HepG2 (cell line): ENCODE data around the gene PTPRH. TPM values are rescaled to one million over a fixed set of nuclear protein-coding genes. Genes with fewer than 3 reads are reported as not detected.
A peak's percentile ranks its signal among the peaks of the same experiment; 100 is the strongest.

ENCODE experiments used
- ATAC-seq: fragments of 200-7000 bp; cut with Tn5 transposase; 3 replicates; pipeline ENCODE4 v1.9.1; 2020; ENCODE audit warnings: mild to moderate bottlenecking, moderate library complexity
- BruUV-seq: library from RNA; stranded (reverse); fragments of 400-500 nt; replicated peaks from 2 replicates; lab custom pipeline; 2021; lab: Mats Ljungman, UMichigan
- CTCF ChIA-PET: fragments of 300-600 bp; formaldehyde crosslinking; extraction: SDS; loops from one replicate; lab custom pipeline; 2021; ENCODE audit warnings: low total read pairs, inconsistent platforms, low intra/inter-chr PET ratio; lab: Yijun Ruan, JAX
- POLR2A ChIA-PET: fragments of 350-600 bp; sonication (Branson Sonifier 250); formaldehyde crosslinking; loops from one replicate; lab custom pipeline; 2020; ENCODE audit warnings: antibody characterized with exemption, inconsistent platforms; lab: Yijun Ruan, JAX
- DNase-seq: peaks from one replicate; pipeline ENCODE4 v3.0.0-alpha.2; 2015; ENCODE audit warnings: low spot score
- FAIRE-seq: peaks from 3 replicates; lab custom pipeline; 2011; peaks lifted over from hg19 to GRCh38; lab: Jason Lieb, UNC
- H2AFZ ChIP-seq: one replicate; pipeline ENCODE4 v1.6.1; 2011; ENCODE audit warnings: low read length, inconsistent platforms
- H3K27ac ChIP-seq: fragments of 300-600 bp; 3 replicates; pipeline ENCODE4 v1.8.0; 2011; ENCODE audit warnings: mixed run types, mild to moderate bottlenecking, mixed read lengths, low read length, inconsistent platforms; ENCODE audit not compliant: insufficient read depth; ENCODE audit errors: extremely low read length
- H3K27me3 ChIP-seq, 2 experiments: fragments of 200-600 bp in 1 of 2; 2 replicates in 1 of 2; 3 replicates in 1 of 2; pipeline versions ENCODE4 v1.6.0 to v1.8.0; 2011; ENCODE audit warnings: low read length in 2 of 2, mild to moderate bottlenecking in 2 of 2, moderate library complexity in 2 of 2, inconsistent platforms in 1 of 2; ENCODE audit not compliant: insufficient read depth in 2 of 2, control insufficient read depth in 1 of 2
- H3K36me3 ChIP-seq, 2 experiments: fragments of 200-600 bp in 1 of 2; replicated peaks in 1 of 2; 2 replicates in 1 of 2; 3 replicates in 1 of 2; pipeline versions ENCODE4 v1.5.1 to v1.8.0; 2011; ENCODE audit warnings: low read length in 2 of 2, inconsistent platforms in 1 of 2; ENCODE audit not compliant: insufficient read depth in 2 of 2, control insufficient read depth in 1 of 2
- H3K4me1 ChIP-seq: 2 replicates; pipeline ENCODE4 v1.5.1; 2012; ENCODE audit warnings: low read length, inconsistent platforms; ENCODE audit not compliant: insufficient read depth
- H3K4me2 ChIP-seq: 2 replicates; pipeline ENCODE4 v1.6.0; 2011; ENCODE audit warnings: low read depth, low read length, inconsistent platforms
- H3K4me3 ChIP-seq, 3 experiments: fragments of 200-600 bp in 1 of 3; sonication (generic), shearing (Covaris generic) in 1 of 3; replicated peaks in 1 of 3; 2 replicates each; pipeline ENCODE4 v1.5.1; 2011 to 2016; ENCODE audit warnings: low read length in 3 of 3, inconsistent platforms in 2 of 3, low read depth in 2 of 3, mild to moderate bottlenecking in 2 of 3, control low read depth in 1 of 3, mixed read lengths in 1 of 3; ENCODE audit not compliant: insufficient read depth in 1 of 3
- H3K79me2 ChIP-seq: one replicate; pipeline ENCODE4 v1.6.1; 2011; ENCODE audit warnings: low read length, inconsistent platforms; ENCODE audit not compliant: insufficient read depth
- H3K9ac ChIP-seq: 2 replicates; pipeline ENCODE4 v1.6.0; 2011; ENCODE audit warnings: mild to moderate bottlenecking, low read depth, low read length, inconsistent platforms; ENCODE audit not compliant: insufficient read depth
- H3K9me3 ChIP-seq: 2 replicates; pipeline ENCODE4 v1.5.1; 2012; ENCODE audit warnings: mild to moderate bottlenecking, low read length
- H4K20me1 ChIP-seq: 2 replicates; pipeline ENCODE4 v1.6.0; 2011; ENCODE audit warnings: inconsistent platforms, mild to moderate bottlenecking, low read length, moderate library complexity; ENCODE audit not compliant: insufficient read depth
- AGO1 ChIP-seq: fragments of 200-400 bp; formaldehyde crosslinking; IDR thresholded peaks from 2 replicates; pipeline ENCODE4 v1.6.1; 2017; ENCODE audit warnings: mild to moderate bottlenecking, low read depth, low read length, moderate library complexity; ENCODE audit not compliant: poor library complexity, severe bottlenecking
- AGO2 ChIP-seq: fragments of 200-400 bp; formaldehyde crosslinking; optimal IDR thresholded peaks from 2 replicates; pipeline ENCODE3; 2017; ENCODE audit warnings: mild to moderate bottlenecking, low read depth, low read length, moderate library complexity
- HCFC1 ChIP-seq: fragments of 150-350 bp; IDR thresholded peaks from 2 replicates; pipeline ENCODE4 v1.6.1; 2014; ENCODE audit warnings: low read depth, low read length
- HES4 ChIP-seq: sonication (generic); formaldehyde crosslinking; IDR thresholded peaks from 2 replicates; pipeline ENCODE4 v1.9.0; 2021; ENCODE audit warnings: mild to moderate bottlenecking, missing genetic modification reagents, borderline replicate concordance
- ISL2 ChIP-seq: sonication (generic); formaldehyde crosslinking; IDR thresholded peaks from 2 replicates; pipeline ENCODE4 v1.5.0; 2020; ENCODE audit warnings: missing genetic modification reagents
- MAF1 ChIP-seq: sonication (generic); formaldehyde crosslinking; IDR thresholded peaks from 2 replicates; pipeline ENCODE4 v1.5.0; 2020; ENCODE audit warnings: missing genetic modification reagents, borderline replicate concordance
- POLR2G ChIP-seq: fragments of 200-400 bp; formaldehyde crosslinking; IDR thresholded peaks from 2 replicates; pipeline ENCODE4 v1.6.1; 2018; ENCODE audit warnings: mild to moderate bottlenecking, low read depth, low read length, moderate library complexity
- ZNF879 ChIP-seq: sonication (generic); formaldehyde crosslinking; IDR thresholded peaks from 2 replicates; pipeline ENCODE4 v1.8.1; 2023; ENCODE audit warnings: missing genetic modification reagents
- WGBS: methylation state at CpG from one replicate; pipeline ENCODE4 v1.1.6; 2017; ENCODE audit warnings: low lambda C conversion rate; 5-methylcytosine and 5-hydroxymethylcytosine counted together
- in situ Hi-C: cut with HindIII; loops from 2 replicates; pipeline ENCODE4 v1.10.0; 2017; ENCODE audit warnings: low pct_unique_long_range_greater_than_20kb; ENCODE audit not compliant: extremely low pct_ligation_motif_present
- intact Hi-C: fragments of 100-400 bp; cut with micrococcal nuclease; formaldehyde crosslinking; loops from one replicate; pipeline ENCODE4 v1.10.0; 2022; ENCODE audit not compliant: unreplicated experiment
- polyA plus RNA-seq, 8 experiments: library from polyadenylated mRNA; depleted of rRNA in 3 of 8; stranded (reverse) in 7 of 8; unstranded in 1 of 8; fragments of >200 nt; fragmentation: Illumina TruSeq in 4 of 8; extraction: Trizol in 4 of 8; gene quantifications; 2 replicates each; pipeline versions ENCODE4 v1.2.1 to v1.2.3, GENCODE V29; 2011 to 2016; ENCODE audit warnings: low read depth in 4 of 8, missing spikeins in 1 of 8, mixed read lengths in 1 of 8; ENCODE audit not compliant: insufficient read depth in 1 of 8
- total RNA-seq, 5 experiments: library from RNA; depleted of rRNA; stranded (reverse); fragments of >200 nt; fragmentation: Illumina TruSeq; extraction: Trizol; gene quantifications; 2 replicates each; pipeline ENCODE4 v1.2.3, GENCODE V29; 2016; ENCODE audit warnings: low read depth in 1 of 5

Gene PTPRH
- total and polyA plus RNA-seq, 2 of the 13 experiments (the other 11 are each of a cell fraction or from before 2014, with no cell fraction given) = 14.7 to 125 TPM

DNA sequence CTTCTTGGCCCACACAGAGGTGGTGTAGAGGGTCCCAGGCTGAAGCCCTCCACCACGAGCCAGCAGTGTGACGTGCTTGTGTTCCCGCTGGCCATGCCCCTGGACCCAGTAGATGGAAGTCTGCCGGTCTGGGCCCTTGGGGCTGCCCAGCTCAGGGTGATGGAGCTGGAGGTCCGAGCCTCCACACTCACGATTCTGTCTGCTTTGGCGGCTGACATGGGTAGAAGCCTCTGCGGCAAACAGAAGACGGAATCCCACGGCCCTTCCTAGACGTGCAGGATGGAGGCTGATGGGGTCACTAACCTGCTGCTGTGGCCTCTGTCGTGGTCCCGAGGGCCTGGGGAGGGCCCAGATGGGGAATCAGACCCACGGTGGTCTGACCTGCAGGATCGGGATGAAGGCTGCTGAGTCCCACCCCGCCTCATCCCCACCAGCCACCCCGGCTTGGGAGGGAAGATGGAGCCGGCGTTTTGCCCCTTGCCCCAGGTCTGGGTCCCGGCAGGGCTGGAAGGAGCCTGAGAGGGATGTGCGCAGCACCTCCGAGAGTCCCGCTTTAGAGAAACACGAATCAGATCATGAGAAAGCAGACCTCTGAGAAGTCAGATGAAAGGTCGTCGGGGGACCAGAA lies 14.9 kb upstream of the PTPRH start:
- no peak for TF ChIP-seq ZNF879
- no peak for TF ChIP-seq ISL2 (CRISPR knock-in tag)
- TF ChIP-seq MAF1 (CRISPR knock-in tag) = no peak
- TF ChIP-seq HCFC1 = no peak
- TF ChIP-seq HES4 = no peak
- 0 out of 2 replicates have a peak, but pooled peaks have one; percentile 6 for TF ChIP-seq POLR2G
- peak; percentile 50 for TF ChIP-seq AGO1
- peak; percentile 60 for TF ChIP-seq AGO2
- Histone ChIP-seq H3K27ac (no peak overlapping the region), H3K4me1 (peaks cover 44% of the 10 kb centered on the region), H3K9ac (no peak overlapping the region), H2AFZ (no peak overlapping the region), H3K4me2 (no peak overlapping the region), H4K20me1 (no peaks in the 10 kb centered on the region), H3K79me2 (peaks cover 4% of the 10 kb centered on the region), H3K36me3 (peaks cover 4 to 11% of the 10 kb centered on the region in 2 experiments; a peak in 3 of 5 replicates), H3K4me3 (no peak overlapping the region), H3K27me3 (no peaks in the 10 kb centered on the region), H3K9me3 (no peaks in the 10 kb centered on the region)
- no peak for ATAC-seq
- CTCF ChIA-PET = no interaction called here
- no peak for FAIRE-seq
- WGBS = 79% methylated on average over 18 of the region's 26 CpGs
- POLR2A ChIA-PET = no interaction called here
- BruUV-seq = no TSS peak
- no peak for DNase-seq
- in situ Hi-C loops = loop anchor here (5.0 kb wide), 1 partner anchor 33 kb away; the partner anchor contains the start of gene PPP6R1
- intact Hi-C loops = no loop called here
